Kidney (tissue), 14 donors: ENCODE measurements around the gene HDAC9. TPM values are rescaled to one million over a fixed set of nuclear protein-coding genes. Genes with fewer than 3 reads are reported as not detected.

ENCODE experiments used
- DNase-seq, 5 donors: peaks; one replicate each; pipeline ENCODE4 v3.0.0-alpha.2; 2013 to 2020
- FAIRE-seq: peaks from 2 replicates; lab custom pipeline; 2012; peaks lifted over from hg19 to GRCh38; lab: Jason Lieb, UNC
- H3K27ac ChIP-seq, 2 donors: one replicate each; pipeline ENCODE4 v1.7.0; 2013; ENCODE audit warnings: low read depth in 2 of 2, low read length in 2 of 2, inconsistent platforms in 1 of 2
- H3K27me3 ChIP-seq: one replicate; pipeline ENCODE4 v1.7.1; 2013; ENCODE audit warnings: low read length, inconsistent platforms; ENCODE audit not compliant: control insufficient read depth, insufficient read depth
- H3K36me3 ChIP-seq, 3 donors: one replicate each; pipeline versions ENCODE4 v1.7.0 to v1.7.1; 2013; ENCODE audit warnings: low read length in 3 of 3, control low read depth in 1 of 3, inconsistent platforms in 1 of 3; ENCODE audit not compliant: insufficient read depth in 3 of 3, control insufficient read depth in 2 of 3
- H3K4me1 ChIP-seq, 3 donors: one replicate each; pipeline versions ENCODE4 v1.7.0 to v1.7.1; 2013; ENCODE audit warnings: low read length in 3 of 3, inconsistent platforms in 1 of 3, low read depth in 1 of 3; ENCODE audit not compliant: control insufficient read depth in 2 of 3, insufficient read depth in 2 of 3
- H3K4me3 ChIP-seq, 3 donors: one replicate each; pipeline versions ENCODE4 v1.7.0 to v1.8.1; 2013; ENCODE audit warnings: low read length in 3 of 3, control low read depth in 1 of 3, inconsistent platforms in 1 of 3
- H3K9ac ChIP-seq, 3 donors: one replicate each; pipeline versions ENCODE4 v1.7.0 to v1.7.1; 2013; ENCODE audit warnings: low read length in 3 of 3, control low read depth in 1 of 3, inconsistent platforms in 1 of 3
- H3K9me3 ChIP-seq, 3 donors: one replicate each; pipeline versions ENCODE4 v1.7.0 to v1.7.1; 2013; ENCODE audit warnings: low read length in 3 of 3, control low read depth in 1 of 3, inconsistent platforms in 1 of 3; ENCODE audit not compliant: control insufficient read depth in 2 of 3, insufficient read depth in 1 of 3
- intact Hi-C: fragments of 100-400 bp; cut with DNase I; formaldehyde crosslinking; loops from one replicate; pipeline ENCODE4 v1.11.1; 2022
- polyA plus RNA-seq: library from polyadenylated mRNA; stranded (reverse); fragments of 350-450 nt; fragmentation: Illumina TruSeq; extraction: RNeasy Lipid Tissue Mini Kit (QIAGEN cat#74804); gene quantifications from one replicate; pipeline ENCODE4 v1.2.3, GENCODE V29; 2014; ENCODE audit warnings: low read depth, low replicate concordance; ENCODE audit not compliant: insufficient read depth
- total RNA-seq: library from RNA; stranded (reverse); fragmentation: NEBNext Ultra II Directional; extraction: Animal tissue kit (Norgen Biotek cat#: 25700); gene quantifications from one replicate; pipeline ENCODE4 v1.2.1, GENCODE V29; 2021
- TF ChIP-seq, protein P1 (sequence below): IDR thresholded peaks from 3 replicates; pipeline ENCODE4 v1.5.1; 2012; ENCODE audit warnings: mild to moderate bottlenecking, moderate library complexity, borderline replicate concordance; ENCODE audit not compliant: insufficient read depth; ENCODE audit errors: extremely low read depth
- donor health status: control.
- donor health status: control.
- donor health status: control.
- donor health status: control.
- donor health status: control.
- donor health status: DM: yes; HTN: yes; CAD: no.
- donor health status: Normal renal cell carcinoma (clear cell type).

The HDAC9 gene
- total and polyA plus RNA-seq, 2 donors from 2014 or later: 2.1 to 22.1 TPM

DNA sequence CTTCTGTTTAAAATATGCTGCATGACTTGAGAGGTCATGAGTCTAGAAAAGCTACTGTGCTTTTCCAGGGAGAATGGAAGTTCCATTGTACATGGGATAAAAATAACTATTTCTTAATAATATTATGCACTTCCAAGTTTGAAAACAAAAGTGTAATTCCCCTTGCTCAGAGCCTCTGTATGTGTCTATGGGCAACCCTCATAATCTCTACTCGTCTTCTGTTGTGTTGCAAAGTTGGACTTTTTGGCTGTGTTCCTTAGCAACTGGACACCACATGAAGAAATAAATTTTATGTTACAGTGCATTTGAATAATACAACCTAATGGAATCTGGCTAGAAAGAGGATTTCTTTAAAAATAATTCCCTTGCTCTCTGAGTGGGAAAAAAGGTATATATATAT is 379.3 kb downstream of the HDAC9 start:
- H3K27ac ChIP-seq: no peak overlapping the region
- no peaks in the 10 kb centered on the region for H3K27me3 ChIP-seq
- no peak for DNase-seq
- TF ChIP-seq, protein P1, sequence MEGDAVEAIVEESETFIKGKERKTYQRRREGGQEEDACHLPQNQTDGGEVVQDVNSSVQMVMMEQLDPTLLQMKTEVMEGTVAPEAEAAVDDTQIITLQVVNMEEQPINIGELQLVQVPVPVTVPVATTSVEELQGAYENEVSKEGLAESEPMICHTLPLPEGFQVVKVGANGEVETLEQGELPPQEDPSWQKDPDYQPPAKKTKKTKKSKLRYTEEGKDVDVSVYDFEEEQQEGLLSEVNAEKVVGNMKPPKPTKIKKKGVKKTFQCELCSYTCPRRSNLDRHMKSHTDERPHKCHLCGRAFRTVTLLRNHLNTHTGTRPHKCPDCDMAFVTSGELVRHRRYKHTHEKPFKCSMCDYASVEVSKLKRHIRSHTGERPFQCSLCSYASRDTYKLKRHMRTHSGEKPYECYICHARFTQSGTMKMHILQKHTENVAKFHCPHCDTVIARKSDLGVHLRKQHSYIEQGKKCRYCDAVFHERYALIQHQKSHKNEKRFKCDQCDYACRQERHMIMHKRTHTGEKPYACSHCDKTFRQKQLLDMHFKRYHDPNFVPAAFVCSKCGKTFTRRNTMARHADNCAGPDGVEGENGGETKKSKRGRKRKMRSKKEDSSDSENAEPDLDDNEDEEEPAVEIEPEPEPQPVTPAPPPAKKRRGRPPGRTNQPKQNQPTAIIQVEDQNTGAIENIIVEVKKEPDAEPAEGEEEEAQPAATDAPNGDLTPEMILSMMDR: no peak
- no peak overlapping the region for H3K9ac ChIP-seq
- no peaks in the 10 kb centered on the region for H3K9me3 ChIP-seq
- no peak for FAIRE-seq
- H3K4me3 ChIP-seq: no peak overlapping the region
- intact Hi-C loops: no loop called here
- H3K36me3 ChIP-seq: no peaks in the 10 kb centered on the region
- H3K4me1 ChIP-seq: no peaks in the 10 kb centered on the region

GRCh38 chr7:18877874-18878273 is 382.3 kb downstream of the HDAC9 start:
- Histone ChIP-seq H3K9me3 (no peaks in the 10 kb centered on the region), H3K36me3 (no peaks in the 10 kb centered on the region), H3K27me3 (no peaks in the 10 kb centered on the region), H3K4me3 (no peak overlapping the region), H3K9ac (no peak overlapping the region), H3K4me1 (no peaks in the 10 kb centered on the region), H3K27ac (no peak overlapping the region)
- TF ChIP-seq, protein P1: no peak
- FAIRE-seq (no peak), DNase-seq (no peak)
- intact Hi-C loops: no loop called here

GRCh38 chr7:18886832-18887231 is 391.3 kb downstream of the HDAC9 start:
- FAIRE-seq (no peak), DNase-seq (no peak)
- H3K4me3 ChIP-seq: no peak overlapping the region
- no peak overlapping the region for H3K9ac ChIP-seq
- intact Hi-C loops: no loop called here
- no peak overlapping the region for H3K27ac ChIP-seq
- no peaks in the 10 kb centered on the region for H3K9me3 ChIP-seq
- no peaks in the 10 kb centered on the region for H3K4me1 ChIP-seq
- TF ChIP-seq, protein P1: no peak
- no peaks in the 10 kb centered on the region for H3K36me3 ChIP-seq
- H3K27me3 ChIP-seq: no peaks in the 10 kb centered on the region

GRCh38 chr7:18889436-18889835 is 393.9 kb downstream of the HDAC9 start:
- Histone ChIP-seq H3K9ac (no peak overlapping the region), H3K36me3 (no peaks in the 10 kb centered on the region), H3K27me3 (no peaks in the 10 kb centered on the region), H3K4me1 (no peaks in the 10 kb centered on the region), H3K9me3 (no peaks in the 10 kb centered on the region), H3K4me3 (no peak overlapping the region), H3K27ac (no peak overlapping the region)
- TF ChIP-seq, protein P1: no peak
- DNase-seq (no peak), FAIRE-seq (no peak)
- intact Hi-C loops: no loop called here
